GM18505 (cell line): ENCODE data around the gene LRRFIP1.
"Not testable (repeated sequence)": the region's sequence is repeated elsewhere in the genome, so short reads cannot be mapped to it uniquely, and the experiment has no call there.

Experiments
- ATAC-seq: cut with Tn5 transposase; IDR thresholded peaks from one replicate; pipeline ENCODE4 v1.9.1; 2021; ENCODE audit not compliant: unreplicated experiment
- POLR2A ChIP-seq: IDR thresholded peaks from 4 replicates; pipeline ENCODE4 v1.6.1; 2011; ENCODE audit warnings: borderline replicate concordance; ENCODE audit not compliant: insufficient read depth, insufficient read length; ENCODE audit errors: extremely low read depth

The LRRFIP1 gene

DNA sequence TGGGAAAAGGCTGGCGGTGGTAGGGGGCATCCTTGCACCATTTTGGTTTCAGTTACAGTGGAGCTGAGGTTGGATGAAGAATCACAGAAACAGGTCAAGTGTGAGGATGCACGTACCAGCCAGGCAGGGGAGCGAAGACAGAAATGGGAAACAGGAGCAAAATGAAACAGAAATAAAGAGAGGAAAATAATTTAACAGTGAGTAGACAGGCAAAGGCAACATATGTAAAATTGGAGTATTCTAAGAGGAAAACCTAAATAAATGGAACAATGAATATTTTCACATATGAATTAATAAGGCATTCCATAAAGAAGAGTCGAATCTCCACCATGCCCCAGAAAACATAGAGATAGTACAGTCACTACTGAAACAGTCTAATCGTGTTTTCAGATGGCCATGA lies 29.7 kb downstream of the LRRFIP1 start:
- TF ChIP-seq POLR2A, result no peak
- ATAC-seq, result no peak

DNA sequence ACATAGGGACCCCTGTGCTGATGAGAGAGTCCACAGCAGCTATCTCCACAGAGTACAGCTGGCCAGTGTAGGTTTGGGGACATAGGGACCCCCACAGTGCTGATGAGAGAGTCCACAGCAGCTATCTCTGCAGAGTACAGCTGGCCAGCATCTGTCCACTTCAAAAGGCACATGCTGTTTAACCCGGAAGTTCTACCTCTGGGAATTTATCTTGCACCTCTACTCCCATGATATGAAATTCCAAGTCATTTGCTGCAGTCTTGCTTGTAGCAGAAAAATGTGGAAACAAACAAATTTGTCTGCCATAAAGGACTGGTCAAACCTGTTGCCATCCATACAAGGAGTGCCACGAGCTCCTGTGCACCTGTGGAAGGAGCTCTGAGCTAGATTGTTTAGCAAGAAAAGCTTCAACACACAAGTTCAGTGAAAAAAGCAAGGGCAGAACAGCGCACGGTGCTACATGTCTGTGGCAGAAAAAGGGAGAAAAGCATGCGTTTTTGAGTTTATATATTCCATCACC lies 33.1 kb downstream of the LRRFIP1 start:
- no peak for ATAC-seq
- no peak for TF ChIP-seq POLR2A

DNA sequence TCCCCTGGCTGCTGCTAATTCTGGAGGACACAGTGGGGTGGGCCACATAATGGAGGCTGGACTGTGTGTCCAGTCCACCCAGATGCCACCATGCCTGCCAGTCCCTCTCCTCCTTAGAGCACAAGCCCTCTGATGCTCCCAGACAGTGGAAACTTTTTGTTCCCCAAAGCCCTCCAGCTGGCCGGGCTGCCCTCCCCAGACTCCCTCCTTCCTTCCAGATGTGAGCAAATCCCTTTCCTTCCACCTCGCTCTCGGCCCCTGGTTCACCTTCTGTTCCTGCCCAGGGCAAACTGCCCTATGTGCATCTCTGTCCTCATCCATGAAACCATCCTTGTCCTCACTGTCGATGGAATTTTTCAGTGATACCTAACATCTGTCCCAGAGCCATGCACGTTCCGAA lies 33.9 kb downstream of the LRRFIP1 start:
- TF ChIP-seq POLR2A, result no peak
- ATAC-seq, result no peak

DNA sequence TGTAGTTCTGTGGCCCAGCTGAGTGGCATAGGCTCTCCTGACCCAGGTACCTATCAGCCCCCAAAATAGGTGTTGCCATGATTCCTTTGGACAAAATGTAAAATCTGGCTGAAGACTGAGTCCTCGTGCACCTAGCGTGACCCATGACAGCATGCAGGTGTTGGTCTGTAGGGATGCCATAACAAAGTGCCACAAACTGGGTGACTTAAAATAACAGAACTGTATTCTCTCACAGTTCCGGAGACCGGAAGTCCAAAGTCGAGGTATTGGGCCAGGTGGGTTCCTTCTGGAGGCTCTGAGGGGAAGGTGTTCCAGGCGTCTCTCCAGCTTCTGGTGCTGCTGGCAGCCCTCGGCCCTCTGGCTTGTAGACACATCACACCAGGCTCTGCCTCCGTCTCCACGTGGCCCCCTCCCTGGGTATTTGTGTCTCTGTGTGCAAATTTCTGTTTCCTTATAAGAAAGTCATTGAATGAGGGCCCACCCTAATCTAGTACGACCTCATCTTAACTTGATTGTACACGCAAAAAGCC lies 34.5 kb downstream of the LRRFIP1 start:
- ATAC-seq, result no peak
- no peak for TF ChIP-seq POLR2A

DNA sequence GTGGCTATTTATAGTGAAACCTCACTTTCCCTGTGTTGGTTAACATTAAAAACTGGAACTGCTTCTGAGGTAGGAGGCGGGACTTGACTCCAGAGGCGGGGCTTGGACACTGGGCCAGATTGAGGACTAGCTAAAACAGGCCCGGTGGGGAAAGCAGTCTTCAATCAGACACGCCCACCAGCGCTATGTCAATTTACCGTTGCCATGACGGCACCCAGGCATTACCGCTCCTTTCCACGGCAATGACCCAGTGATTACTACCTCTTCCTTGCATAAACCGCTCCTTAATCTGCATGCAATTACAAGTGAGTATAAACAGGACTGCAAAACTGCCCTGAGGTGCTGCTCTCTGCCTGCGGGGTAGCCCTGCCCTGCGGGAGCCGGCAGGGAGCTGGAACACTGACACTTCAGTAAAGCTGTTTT lies 35.3 kb downstream of the LRRFIP1 start:
- ATAC-seq, result no peak
- TF ChIP-seq POLR2A, result no peak

DNA sequence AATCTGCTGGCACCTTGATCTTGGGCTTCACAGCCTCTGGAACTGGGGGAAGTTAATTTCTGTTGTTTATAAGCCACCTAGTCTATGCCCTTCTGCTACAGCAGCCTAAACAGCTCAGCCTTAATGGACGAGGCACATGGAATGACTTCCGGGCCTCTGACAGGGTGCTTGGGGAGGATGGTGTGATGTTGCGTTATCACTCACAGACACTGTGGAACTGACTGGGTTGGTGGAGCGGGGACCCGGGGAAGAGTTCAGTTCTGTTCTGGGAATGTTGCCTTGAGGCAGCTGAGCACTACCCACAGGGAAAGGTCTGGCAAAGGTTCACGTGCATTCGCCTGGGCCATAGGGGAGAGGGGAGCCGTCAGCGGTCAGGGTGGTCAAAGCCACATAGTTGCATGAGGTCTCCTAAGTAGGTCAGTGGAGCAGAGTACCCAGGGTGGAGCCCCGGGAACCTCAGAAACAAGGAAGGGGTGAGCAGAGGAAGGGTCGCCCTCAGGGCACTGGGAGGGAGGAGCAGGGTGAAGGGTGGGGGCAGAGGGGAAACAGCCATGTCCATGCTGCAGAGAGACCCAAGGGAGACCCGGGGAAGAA lies 36.2 kb downstream of the LRRFIP1 start:
- no peak for TF ChIP-seq POLR2A
- ATAC-seq, result no peak

DNA sequence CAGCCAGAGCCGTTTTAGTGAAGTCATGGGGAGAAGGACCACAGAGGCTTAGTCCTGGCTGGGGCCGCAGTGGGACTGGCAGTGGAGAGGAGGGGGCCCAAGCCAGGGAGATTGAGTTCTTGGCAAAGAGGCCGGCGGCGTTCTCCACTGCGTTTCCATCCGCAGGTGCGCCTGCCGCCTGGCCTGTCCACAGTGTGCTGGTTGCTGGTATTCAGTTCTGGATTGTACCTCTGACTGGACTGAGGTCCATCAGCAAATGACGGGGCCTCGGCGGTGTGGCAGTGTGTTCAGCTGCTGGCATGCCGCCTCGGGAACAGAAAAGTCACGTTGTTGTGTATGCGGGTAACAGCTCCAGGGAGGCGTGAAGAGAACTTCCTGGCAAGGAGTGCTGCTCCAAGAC lies 36.8 kb downstream of the LRRFIP1 start:
- ATAC-seq, result no peak

DNA sequence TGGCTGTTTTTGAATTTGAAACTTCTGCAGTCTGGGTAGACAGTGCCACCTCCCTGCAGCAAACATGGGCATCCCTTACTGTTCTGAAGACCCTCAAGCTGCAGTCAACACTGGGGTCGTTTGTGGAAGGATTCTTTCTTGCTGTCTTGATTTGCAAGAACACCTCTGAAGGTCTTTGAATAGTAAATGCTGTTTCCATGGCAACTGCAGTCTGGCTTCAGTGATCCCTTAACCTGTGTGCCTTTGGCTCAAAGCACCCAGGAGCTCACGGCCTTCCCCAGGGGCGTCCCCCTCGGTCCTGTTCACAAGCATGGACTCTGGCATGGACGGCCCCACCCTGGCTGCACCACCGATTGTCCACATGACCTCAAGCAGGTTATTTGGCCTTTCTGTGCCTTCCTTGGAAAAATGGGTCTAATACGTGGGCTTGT lies 38.3 kb downstream of the LRRFIP1 start:
- no peak for ATAC-seq
- no peak for TF ChIP-seq POLR2A

More for the DNA sequence above, 36.8 kb downstream of the LRRFIP1 start:
- TF ChIP-seq POLR2A, result no peak

DNA sequence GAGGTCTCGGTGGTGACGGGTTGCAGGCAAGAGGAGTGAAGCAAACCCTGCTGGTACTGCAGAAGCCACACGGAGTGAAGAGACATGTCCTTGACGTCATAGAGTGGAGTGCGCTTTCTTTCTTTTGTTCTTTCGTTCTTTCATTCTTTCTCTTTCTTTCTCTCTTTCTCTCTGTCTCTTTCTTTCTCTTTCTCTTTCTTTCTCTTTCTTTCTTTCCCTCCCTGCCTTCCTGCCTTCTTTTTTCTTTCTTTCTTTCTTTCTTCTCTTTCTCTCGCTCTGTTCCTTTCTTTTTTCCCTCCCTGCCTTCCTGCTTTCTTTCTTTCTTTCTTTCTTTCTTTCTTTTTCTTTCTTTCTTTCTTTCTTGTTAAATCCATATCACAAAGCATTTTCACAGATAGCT lies 39.2 kb downstream of the LRRFIP1 start:
- no peak for TF ChIP-seq POLR2A
- ATAC-seq, result no peak

DNA sequence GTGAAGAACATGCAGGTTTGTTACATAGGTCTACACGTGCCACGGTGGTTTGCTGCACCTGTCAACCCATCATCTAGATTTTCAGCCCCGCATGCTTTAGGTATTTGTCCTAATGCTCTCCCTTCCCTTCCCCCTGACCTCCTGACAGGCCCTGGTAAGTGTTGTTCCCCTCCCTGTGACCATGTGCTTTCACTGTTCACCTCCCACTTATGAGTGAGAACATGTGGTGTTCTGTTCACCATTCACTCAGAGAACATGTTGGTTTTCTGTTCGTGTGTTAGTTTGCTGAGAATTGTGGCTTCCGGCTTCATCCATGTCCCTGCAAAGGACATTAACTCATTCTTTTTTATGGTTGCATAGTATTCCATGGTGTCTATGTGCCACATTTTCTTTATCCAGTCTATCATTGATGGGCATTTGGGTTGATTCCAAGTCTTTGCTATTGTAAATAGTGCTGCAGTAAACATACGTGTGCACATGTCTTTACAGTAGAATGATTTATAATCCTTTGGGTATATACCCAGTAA lies 39.7 kb downstream of the LRRFIP1 start:
- ATAC-seq, result not testable (repeated sequence)

DNA sequence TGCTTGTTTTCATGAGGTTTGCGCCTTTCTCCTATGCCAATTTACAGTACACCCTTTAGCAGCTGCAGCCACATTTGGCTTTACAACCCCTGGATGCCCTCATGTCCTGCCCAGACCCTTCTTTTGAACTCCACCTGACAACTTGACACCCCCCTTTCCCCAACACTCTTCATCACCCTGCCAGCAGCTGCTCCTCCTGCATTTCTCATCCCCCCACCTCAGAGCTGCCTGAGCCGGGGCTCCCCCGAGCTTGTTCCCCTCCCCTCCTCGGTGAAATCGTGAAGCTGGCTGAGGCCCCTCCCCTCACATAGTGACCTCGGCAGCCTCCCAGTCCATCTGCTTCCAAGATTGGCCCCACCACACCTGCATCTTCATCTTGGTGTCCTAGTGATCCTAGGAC lies 40.5 kb downstream of the LRRFIP1 start:
- no peak for TF ChIP-seq POLR2A
- ATAC-seq, result no peak

DNA sequence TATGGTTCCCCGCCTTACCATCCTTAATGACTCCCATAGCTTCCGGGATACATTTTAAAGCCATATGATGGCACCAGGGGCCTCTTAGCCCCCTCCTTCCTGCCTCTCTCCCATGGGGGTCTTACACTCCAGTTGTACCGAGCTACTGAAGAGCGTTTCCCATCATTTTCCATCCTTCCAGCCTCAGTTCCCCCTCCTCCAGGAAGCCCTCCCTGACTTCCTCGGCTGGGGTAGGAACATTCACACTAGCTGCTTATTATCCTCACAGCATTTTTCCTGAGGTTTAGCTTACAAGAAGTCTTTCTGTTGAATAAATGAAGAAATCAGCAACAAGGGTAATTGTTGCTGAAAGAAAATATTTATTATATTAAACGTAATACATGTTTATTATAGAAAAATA lies 41.1 kb downstream of the LRRFIP1 start:
- ATAC-seq, result no peak
- no peak for TF ChIP-seq POLR2A

DNA sequence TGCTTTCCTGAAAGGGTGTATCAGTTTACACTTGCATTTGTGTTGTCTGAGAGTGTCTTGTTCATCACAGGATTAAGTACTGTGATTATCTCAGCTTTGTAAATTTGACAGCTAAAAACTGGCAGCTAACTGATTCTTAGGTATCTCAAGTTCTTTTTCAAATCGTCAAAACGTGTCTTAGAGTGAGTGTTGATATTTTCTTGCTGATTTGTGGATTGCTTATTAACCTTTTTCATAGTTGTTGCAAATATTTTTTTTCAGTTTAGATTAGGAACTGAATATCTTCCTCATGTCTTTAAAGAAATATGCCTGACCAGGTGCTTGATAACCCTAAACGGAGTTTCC lies 41.9 kb downstream of the LRRFIP1 start:
- no peak for TF ChIP-seq POLR2A
- ATAC-seq, result no peak

DNA sequence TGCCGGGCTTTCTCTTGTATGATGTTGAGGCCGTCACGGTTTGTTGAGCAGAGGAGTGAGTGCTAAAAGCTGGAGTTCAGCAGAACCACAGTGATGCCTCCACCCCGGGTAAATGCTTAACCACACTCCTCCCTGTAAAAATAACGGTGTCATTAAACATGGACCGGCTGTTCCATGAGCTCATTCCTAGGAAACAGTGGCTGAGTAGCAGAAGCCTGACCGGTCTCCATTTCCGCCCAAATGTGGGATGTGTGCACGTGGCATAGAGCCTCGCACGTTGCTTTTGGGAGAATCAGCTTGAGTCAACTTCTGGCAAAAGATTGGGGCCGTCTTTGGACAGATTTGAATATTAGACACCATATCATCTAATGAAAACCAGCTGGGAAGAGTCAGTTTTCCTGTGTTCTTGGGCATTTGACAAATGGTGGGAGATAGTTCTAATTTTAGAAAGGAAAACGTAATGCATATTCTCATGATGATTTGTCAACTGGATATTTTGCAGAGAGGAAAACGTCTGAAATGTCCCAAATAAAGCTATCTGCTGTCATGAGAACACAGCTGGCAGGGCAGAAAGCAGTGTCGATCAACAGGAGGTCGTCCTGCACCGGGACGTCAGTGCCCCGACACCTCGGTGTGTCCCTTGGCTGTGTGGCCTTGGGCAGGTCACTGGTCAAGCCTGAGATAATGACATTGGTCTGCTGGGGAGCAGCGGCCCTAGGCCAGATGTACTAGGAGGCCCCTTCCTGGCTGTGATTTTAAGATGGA lies 42.4 kb downstream of the LRRFIP1 start:
- no peak for TF ChIP-seq POLR2A
- no peak for ATAC-seq
